GM13976 (cell line): ENCODE data around the gene PTPRO.
A peak's percentile ranks its signal among the peaks of the same experiment; 100 is the strongest.

ENCODE experiments used
- DNase-seq: peaks from one replicate; pipeline ENCODE4 v3.0.0; 2012; ENCODE audit warnings: low spot score
- in situ Hi-C: fragments of 300-500 bp; cut with MboI; formaldehyde crosslinking; loops from one replicate; pipeline ENCODE4 v1.12.0; 2022; ENCODE audit warnings: low sequenced_read_pairs, mixed read lengths, inconsistent platforms; ENCODE audit not compliant: unreplicated experiment
- TF ChIP-seq, protein P1 (sequence below): IDR thresholded peaks from 2 replicates; pipeline ENCODE4 v1.5.1; 2012; ENCODE audit warnings: borderline replicate concordance, mild to moderate bottlenecking; ENCODE audit not compliant: insufficient read depth; ENCODE audit errors: extremely low read depth, missing control alignments, control extremely low read depth

The PTPRO gene

DNA sequence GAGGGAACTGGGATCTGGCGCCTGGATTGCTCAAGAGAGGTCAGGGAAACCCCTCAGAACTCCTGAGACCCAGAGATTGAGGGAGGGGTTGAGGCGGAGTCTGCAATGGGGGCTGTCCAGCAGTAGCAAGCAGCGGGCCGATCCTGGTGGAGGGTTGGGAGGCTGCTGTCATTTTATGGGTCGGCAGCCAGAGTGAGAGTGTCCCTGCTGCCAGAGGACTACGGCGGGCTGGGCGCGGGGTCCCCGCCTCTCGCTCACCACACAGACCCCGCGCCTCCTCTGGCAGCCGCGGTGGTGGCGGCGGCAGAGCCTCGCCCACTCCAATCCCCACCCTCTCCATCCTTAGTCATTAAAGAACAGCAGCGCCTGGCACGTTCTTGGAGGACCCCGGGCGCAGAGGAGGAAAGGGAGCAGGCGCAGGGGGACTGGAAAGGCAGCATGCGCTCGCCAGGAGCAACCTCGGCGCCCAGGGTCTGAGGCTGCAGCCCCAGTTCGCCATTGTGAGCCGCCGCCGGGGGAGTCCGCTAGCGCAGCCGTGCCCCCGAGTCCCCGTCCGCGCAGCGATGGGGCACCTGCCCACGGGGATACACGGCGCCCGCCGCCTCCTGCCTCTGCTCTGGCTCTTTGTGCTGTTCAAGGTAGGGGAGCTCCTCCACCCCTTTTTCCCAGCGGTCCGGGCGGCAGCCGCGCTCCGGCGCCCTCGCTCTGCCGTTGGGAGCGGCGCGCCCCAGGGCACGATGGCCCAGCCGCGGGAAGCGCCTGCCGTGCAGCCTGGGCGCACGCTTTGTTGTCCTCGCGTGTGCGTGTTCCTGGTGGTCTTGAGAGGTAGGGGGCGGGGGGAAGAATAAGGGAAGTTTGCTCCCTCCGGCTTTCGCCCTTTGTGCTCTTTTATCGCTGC is at the start of gene PTPRO:
Gene PTPRO (plus strand): TSS at position 345 of the 898 bp plus-strand sequence.
- DNase-seq = no peak
- TF ChIP-seq, protein P1, sequence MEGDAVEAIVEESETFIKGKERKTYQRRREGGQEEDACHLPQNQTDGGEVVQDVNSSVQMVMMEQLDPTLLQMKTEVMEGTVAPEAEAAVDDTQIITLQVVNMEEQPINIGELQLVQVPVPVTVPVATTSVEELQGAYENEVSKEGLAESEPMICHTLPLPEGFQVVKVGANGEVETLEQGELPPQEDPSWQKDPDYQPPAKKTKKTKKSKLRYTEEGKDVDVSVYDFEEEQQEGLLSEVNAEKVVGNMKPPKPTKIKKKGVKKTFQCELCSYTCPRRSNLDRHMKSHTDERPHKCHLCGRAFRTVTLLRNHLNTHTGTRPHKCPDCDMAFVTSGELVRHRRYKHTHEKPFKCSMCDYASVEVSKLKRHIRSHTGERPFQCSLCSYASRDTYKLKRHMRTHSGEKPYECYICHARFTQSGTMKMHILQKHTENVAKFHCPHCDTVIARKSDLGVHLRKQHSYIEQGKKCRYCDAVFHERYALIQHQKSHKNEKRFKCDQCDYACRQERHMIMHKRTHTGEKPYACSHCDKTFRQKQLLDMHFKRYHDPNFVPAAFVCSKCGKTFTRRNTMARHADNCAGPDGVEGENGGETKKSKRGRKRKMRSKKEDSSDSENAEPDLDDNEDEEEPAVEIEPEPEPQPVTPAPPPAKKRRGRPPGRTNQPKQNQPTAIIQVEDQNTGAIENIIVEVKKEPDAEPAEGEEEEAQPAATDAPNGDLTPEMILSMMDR = no peak
- in situ Hi-C loops = no loop called here

DNA sequence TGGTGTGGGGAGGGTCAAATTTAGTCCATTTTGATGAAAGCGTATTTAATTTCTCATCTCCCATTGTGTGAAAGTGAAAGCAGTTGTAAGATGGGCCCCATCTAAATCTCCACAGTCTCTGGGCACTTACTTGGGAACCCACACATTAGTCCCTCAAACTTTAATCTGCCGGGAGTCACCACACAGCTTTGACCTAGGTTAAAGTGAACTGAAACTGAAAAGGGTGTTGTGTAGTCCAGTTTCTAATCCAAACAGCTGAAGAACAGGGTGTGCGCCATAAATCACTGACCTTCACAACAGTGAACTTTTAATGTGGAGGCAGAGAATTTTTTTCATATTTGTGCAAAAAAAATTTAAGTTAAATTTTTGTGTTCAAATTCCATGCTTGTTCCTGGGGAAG is 48.4 kb upstream of the PTPRO start:
- no peak for DNase-seq
- in situ Hi-C loops = loop anchor here (5.0 to 10.0 kb wide), 2 partner anchors 248 to 311 kb away; no protein-coding TSS in a partner anchor
- TF ChIP-seq, protein P1 = no peak

DNA sequence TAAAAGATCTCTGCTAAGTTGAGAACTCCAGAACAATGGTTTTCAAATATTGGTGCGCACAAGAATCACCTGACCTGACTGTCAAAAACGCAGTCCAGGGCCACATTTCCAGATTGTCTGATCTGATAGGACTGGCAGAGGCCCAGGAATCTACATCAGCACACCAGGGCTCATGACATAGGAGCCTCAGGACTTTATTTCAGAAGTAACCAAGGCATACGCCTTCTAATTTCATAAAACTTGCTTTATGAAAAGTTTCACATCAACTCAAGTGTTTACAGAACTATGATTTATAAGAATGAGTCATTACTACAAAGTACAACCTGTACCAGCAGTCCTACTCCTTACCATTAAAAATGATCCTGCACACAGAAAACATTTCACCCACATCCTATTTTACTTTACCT is 47.7 kb upstream of the PTPRO start:
- DNase-seq = no peak
- in situ Hi-C loops = loop anchor here (5.0 to 10.0 kb wide), 2 partner anchors 248 to 310 kb away; no protein-coding TSS in a partner anchor
- TF ChIP-seq, protein P1 = no peak

DNA sequence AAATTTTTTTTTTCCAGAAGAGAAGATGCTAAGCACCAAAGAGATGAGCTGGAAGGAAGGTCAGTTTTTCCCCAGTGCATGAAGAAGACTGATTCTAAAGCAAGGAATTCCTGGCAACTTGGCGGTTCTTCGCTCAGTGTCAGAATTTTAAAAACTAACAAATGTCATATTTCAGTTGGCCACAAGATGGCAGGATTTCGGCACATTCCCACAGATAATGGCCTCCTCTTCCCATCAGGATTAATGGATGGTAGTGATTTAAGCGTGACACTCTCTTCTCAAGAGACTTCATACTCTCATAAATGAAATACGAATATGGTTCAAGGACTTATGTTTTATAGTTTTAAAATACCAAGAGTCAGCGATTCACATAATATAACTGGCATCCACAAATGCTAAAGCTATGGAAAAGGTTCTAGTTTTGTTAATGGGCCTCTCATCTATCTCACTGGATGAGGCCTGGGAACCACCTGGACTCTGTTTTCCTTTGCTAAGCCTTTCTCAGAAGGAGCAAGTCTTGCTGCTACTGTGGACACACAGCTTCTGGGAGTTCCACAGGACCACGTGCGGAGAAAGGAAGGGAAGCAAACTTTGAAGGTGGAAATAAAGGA is 46.1 kb upstream of the PTPRO start:
- TF ChIP-seq, protein P1 = peak; percentile 50
- in situ Hi-C loops = loop anchor here (10.0 to 25.0 kb wide), 2 partner anchors 309 to 561 kb away; no protein-coding TSS in a partner anchor
- DNase-seq = peak; percentile 22

DNA sequence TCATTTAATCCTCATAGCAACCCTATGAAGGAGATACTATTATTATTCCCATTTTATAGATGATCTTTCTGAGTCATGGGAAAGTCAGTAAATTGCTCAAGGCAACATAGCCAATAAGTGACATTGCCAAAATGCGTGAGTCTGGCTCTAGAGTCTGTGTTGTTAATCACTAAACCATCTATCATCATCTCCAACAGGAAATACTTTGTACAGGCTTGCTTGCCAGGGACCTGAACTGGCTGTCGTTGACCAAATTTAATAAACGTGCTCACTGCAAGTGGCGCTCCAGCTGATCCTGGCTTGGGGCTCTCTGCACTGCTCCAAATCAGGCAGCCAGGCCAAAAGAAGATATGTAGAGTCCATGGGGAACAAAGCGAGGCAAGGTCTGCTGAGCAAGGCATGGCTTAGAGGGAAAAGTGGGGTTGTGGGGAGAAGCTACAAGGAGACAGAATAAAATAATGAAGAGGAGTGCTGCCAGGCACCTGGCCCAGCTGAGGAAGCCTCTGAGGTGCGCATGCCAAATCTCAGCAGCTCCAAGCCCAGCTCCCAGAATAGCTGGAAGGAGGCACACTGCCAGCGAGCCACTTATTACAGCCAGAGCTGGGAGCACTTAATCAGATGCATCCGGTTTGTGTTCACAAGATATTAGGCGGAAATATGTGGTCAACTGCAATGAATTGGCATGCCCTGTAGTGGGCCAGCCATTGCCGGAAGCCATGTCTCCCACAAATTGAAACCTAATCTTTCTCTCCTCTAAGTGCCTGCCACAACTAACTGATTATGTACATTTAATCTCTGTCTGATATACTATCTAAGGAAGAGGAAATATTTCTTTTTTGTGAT is 43.3 kb upstream of the PTPRO start:
- no peak for DNase-seq
- in situ Hi-C loops = loop anchor here (10.0 to 25.0 kb wide), 2 partner anchors 306 to 558 kb away; no protein-coding TSS in a partner anchor
- TF ChIP-seq, protein P1 = no peak

DNA sequence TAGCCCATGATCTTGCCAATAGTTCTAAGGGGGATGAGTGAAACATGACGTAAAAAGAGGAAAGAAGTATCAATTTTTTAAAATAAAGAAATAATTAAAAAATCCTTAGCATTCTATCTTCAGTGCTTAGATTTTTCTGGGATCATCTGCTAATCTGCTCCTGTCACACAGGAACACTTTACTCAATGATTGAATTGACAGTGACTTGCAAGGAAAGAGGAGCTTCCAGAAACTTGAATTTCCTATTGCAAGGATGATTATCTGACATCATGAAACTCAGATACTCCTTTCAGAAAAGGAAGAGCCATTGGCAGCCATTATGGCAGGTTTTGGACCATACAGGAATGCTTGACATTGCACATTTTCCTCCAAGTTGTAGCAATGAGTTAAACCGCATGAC is 41.4 kb upstream of the PTPRO start:
- DNase-seq = no peak
- in situ Hi-C loops = loop anchor here (25.0 kb wide), 1 partner anchor 556 kb away; no protein-coding TSS in a partner anchor

More for the DNA sequence above, 41.4 kb upstream of the PTPRO start:
- TF ChIP-seq, protein P1 = no peak
